ENCODE measurements around the gene SFXN3. TPM values are rescaled to one million over a fixed set of nuclear protein-coding genes. Genes with fewer than 3 reads are reported as not detected.
A peak's percentile ranks its signal among the peaks of the same experiment; 100 is the strongest.

Gene SFXN3
- total and polyA plus RNA-seq, 2 of the 13 experiments (the other 11 are each of a cell fraction or from before 2014, with no cell fraction given): 16.8 to 71.5 TPM

- TF ChIP-seq MTERF4 (CRISPR knock-in tag; IDR thresholded peaks at IDR 0.05) (peak; percentile 71; the same call in 1 of the 2 replicates), HNRNPUL1 (IDR thresholded peaks at IDR 0.05; ENCODE audit: low read depth, low read length) (no peak), ZNF772 (CRISPR knock-in tag; IDR thresholded peaks at IDR 0.05) (0 out of 2 replicates have a peak, but pooled peaks have one; percentile 35), RFXANK (CRISPR knock-in tag; IDR thresholded peaks at IDR 0.05) (0 out of 2 replicates have a peak, but pooled peaks have one; percentile 26), HDAC2 (CRISPR knock-in tag; IDR thresholded peaks at IDR 0.05) (peak; percentile 72), IKZF5 (CRISPR knock-in tag; IDR thresholded peaks at IDR 0.05) (0 out of 2 replicates have a peak, but pooled peaks have one; percentile 16), NKX3-1 (CRISPR knock-in tag; IDR thresholded peaks at IDR 0.05) (no peak), ZNF691 (CRISPR knock-in tag; IDR thresholded peaks at IDR 0.05; ENCODE audit: borderline replicate concordance, low read depth) (0 out of 2 replicates have a peak, but pooled peaks have one; percentile 31), SMARCC2 (IDR thresholded peaks at IDR 0.05) (no peak), ZNF382 (CRISPR knock-in tag; IDR thresholded peaks at IDR 0.05; ENCODE audit: borderline replicate concordance) (no peak), KAT7 (CRISPR knock-in tag; IDR thresholded peaks at IDR 0.05; ENCODE audit: borderline replicate concordance) (no peak), GLI4 (CRISPR knock-in tag; IDR thresholded peaks at IDR 0.05; ENCODE audit: borderline replicate concordance) (no peak), ZBTB33 (CRISPR knock-in tag; IDR thresholded peaks at IDR 0.05) (peak; percentile 53; the same call in 1 of the 2 replicates), THYN1 (CRISPR knock-in tag; IDR thresholded peaks at IDR 0.05; ENCODE audit: borderline replicate concordance, low read depth) (no peak), ZNF605 (CRISPR knock-in tag; IDR thresholded peaks at IDR 0.05) (0 out of 2 replicates have a peak, but pooled peaks have one; percentile 28), MNT (IDR thresholded peaks at IDR 0.05) (0 out of 2 replicates have a peak, but pooled peaks have one; percentile 7), ZNF724P (CRISPR knock-in tag; IDR thresholded peaks at IDR 0.05; ENCODE audit: borderline replicate concordance) (no peak), TSC22D2 (CRISPR knock-in tag; IDR thresholded peaks at IDR 0.05; ENCODE audit: borderline replicate concordance) (no peak), ZNF496 (CRISPR knock-in tag; IDR thresholded peaks at IDR 0.05; ENCODE audit: insufficient replicate concordance) (no peak), ZNF121 (CRISPR knock-in tag; IDR thresholded peaks at IDR 0.05) (no peak), RARG (CRISPR knock-in tag; IDR thresholded peaks at IDR 0.05; ENCODE audit: low read depth) (no peak), ZNF878 (CRISPR knock-in tag; IDR thresholded peaks at IDR 0.05) (no peak), ZNF720 (CRISPR knock-in tag; IDR thresholded peaks at IDR 0.05) (0 out of 2 replicates have a peak, but pooled peaks have one; percentile 7)
Measured at GRCh38 chr10:101012525-101013364, 18.3 kb upstream of the SFXN3 start (continued).
